ENCODE measurements around the gene RAB11FIP5. TPM values are rescaled to one million over a fixed set of nuclear protein-coding genes. Genes with fewer than 3 reads are reported as not detected.

Gene RAB11FIP5, protein sequence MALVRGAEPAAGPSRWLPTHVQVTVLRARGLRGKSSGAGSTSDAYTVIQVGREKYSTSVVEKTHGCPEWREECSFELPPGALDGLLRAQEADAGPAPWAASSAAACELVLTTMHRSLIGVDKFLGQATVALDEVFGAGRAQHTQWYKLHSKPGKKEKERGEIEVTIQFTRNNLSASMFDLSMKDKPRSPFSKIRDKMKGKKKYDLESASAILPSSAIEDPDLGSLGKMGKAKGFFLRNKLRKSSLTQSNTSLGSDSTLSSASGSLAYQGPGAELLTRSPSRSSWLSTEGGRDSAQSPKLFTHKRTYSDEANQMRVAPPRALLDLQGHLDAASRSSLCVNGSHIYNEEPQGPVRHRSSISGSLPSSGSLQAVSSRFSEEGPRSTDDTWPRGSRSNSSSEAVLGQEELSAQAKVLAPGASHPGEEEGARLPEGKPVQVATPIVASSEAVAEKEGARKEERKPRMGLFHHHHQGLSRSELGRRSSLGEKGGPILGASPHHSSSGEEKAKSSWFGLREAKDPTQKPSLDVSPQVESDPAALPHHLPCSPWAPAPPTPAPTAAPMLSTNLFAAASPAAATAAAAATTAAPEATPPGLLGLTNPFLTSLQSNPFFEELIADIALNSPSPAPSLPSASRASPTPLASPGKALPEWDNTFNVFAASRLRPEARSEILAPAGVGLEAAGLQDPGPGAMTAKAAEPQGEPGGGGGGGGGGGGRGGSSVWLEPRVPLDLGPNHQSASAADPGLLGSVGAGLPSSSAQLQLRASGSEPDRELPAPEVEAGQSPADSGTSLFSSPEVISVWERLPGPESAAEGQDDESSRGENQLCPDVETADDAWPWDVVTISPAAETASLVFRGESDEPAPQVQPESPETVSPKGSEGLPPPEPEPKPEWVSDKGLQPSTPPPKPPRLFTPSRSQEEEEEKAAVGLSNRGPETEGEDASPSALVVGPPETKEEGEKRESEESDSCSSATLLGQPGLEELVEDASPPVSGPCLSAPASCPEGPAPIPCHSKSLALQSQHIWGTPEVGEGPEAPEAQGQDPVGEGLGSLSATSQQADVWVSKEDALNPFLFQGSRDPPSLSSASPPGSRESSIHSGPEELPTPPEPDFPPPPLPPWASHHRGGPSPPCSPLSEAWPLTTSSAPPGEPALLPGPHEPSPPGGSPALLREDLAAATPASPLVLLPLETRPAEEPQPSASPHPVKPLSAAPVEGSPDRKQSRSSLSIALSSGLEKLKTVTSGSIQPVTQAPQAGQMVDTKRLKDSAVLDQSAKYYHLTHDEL (N-terminal part only)
- total RNA-seq = 10 to 100 TPM; 11.0 to 23.8 TPM
- polyA plus RNA-seq = 10 to 100 TPM; 10.0 to 12.7 TPM
- long read RNA-seq, donor 1, full-length matches to known transcripts = 2 of 2 reads
- long read RNA-seq, donor 1, partial matches to known transcripts = 0 of 2 reads
- long read RNA-seq, donor 1, other reads (novel, unspliced or antisense) = 0 of 2 reads
- long read RNA-seq, donor 2 = 0 reads
- long read RNA-seq, donor 3, full-length matches to known transcripts = 1 of 1 reads
- long read RNA-seq, donor 3, partial matches to known transcripts = 0 of 1 reads
- long read RNA-seq, donor 3, other reads (novel, unspliced or antisense) = 0 of 1 reads
- long read RNA-seq, donor 4 = 0 reads
- long read RNA-seq, donor 5, full-length matches to known transcripts = 1 of 1 reads
- long read RNA-seq, donor 5, partial matches to known transcripts = 0 of 1 reads
- long read RNA-seq, donor 5, other reads (novel, unspliced or antisense) = 0 of 1 reads

DNA sequence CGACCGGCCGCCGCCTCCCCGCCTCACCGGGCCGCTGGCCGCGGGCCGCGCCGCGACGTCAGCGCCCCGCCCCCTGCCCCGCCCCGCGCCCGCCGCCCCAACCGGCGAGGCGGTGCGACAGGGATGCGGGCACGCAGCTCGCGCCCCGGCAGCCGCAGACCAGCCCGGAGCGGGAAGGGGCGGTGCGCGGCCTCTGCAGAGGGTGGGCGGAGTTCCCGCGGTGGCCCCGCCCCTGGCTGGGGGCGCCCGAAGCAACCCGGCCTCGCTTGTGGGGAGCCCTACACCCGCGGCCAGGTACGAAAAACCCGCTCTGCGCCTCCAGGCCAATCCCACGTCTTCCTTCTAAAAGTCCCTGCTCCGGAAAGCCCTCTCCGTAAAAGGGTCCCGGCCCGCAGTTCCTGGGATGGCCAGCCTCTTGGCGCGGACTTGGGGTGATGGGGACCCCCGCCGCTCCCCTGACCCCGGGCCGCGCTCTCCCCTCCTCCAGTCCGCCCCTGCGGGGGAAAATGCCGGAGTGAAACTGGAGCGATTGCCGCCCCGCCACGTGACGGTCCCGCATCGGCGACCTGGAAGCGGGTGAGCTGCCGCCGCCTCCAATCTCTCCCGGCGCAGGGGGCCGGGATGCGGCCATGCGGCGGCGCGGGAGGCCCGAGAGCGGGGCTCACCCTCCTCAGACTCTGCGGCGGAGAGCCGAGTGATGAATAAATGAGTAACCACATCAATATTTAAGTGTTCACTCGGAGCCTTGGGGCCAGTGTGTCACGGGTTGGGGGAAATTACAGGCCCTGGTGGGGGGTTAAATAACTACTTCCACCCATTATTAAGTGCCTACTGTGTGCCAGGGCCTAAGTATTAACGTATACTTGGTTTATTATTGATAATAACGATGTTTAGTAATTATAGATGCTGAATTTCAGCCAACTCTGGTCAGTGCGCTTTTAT, at the start of gene RAB11FIP5:
Gene RAB11FIP5 (minus strand): TSS at position 36 of the 942 bp plus-strand sequence. CDS start 171 bp downstream, outside the sequence.
- Histone ChIP-seq H3K4me1 (ENCODE audit: control insufficient read depth in 5 of 5, insufficient read depth in 5 of 5, low read length in 5 of 5) (peaks cover 0 to 24% (median 0%) of the 10 kb centered on the region in 5 donors), H3K27ac (ENCODE audit: low read depth in 1 of 2, low read length in 1 of 2) (peak within 1 kb of the TSS; percentile 88 to 98), H3K9ac (ENCODE audit: insufficient read depth in 1 of 2, low read length in 2 of 2) (peak within 1 kb of the TSS; percentile 14 to 68), H3K36me3 (ENCODE audit: control insufficient read depth in 4 of 4, insufficient read depth in 4 of 4, low read length in 4 of 4) (no peaks in the 10 kb centered on the region), H3K9me3 (ENCODE audit: control insufficient read depth in 4 of 4, insufficient read depth in 3 of 4, low read length in 3 of 4) (no peaks in the 10 kb centered on the region), H3K4me3 (peak within 1 kb of the TSS; percentile 77), H3K27me3 (ENCODE audit: control insufficient read depth in 3 of 3, insufficient read depth in 3 of 3, low read length in 2 of 3) (no peaks in the 10 kb centered on the region)
- ATAC-seq (ENCODE audit: insufficient read depth, low FRiP score) (peak; percentile 90), DNase-seq (peak; percentile 66 to 80 (median 76))
- WGBS, 2 donors = 2% methylated on average over 75 to 93 of the region's 93 CpGs
- TF ChIP-seq, protein P1, sequence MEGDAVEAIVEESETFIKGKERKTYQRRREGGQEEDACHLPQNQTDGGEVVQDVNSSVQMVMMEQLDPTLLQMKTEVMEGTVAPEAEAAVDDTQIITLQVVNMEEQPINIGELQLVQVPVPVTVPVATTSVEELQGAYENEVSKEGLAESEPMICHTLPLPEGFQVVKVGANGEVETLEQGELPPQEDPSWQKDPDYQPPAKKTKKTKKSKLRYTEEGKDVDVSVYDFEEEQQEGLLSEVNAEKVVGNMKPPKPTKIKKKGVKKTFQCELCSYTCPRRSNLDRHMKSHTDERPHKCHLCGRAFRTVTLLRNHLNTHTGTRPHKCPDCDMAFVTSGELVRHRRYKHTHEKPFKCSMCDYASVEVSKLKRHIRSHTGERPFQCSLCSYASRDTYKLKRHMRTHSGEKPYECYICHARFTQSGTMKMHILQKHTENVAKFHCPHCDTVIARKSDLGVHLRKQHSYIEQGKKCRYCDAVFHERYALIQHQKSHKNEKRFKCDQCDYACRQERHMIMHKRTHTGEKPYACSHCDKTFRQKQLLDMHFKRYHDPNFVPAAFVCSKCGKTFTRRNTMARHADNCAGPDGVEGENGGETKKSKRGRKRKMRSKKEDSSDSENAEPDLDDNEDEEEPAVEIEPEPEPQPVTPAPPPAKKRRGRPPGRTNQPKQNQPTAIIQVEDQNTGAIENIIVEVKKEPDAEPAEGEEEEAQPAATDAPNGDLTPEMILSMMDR (IDR thresholded peaks at IDR 0.05; ENCODE audit: control extremely low read depth, extremely low read depth) = no peak

DNA sequence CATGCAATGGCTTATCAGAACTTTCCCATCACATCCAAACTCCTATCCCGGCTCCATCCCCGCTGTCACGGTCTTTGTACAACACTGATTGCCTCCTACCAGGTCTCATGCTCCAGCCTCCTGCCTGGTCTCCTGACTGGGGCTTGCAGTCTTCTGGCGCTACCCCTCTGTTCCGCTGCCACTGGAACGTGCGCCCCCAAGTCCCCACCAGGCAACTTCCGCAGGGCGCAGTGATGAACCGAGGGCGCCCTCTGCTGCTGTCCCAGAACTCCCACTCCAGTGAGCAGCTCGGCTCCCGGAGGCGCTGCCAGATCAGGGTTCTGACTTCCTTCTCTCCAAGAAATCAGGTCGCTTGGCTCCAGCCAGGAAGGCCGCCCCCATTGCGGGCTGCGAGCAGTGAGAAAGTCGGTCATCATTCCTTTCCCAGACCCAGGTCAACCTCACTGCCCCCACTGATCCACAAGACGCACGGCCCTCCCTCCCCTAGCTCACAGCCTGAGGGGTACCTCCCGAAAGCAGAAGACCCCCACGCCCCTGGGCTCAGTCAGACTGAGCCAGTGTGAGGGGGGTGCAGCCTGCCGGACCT, 43.9 kb upstream of the RAB11FIP5 start:
- 12 to 14% methylated on average over 24 of the region's 24 CpGs for WGBS, 2 donors
- no peak overlapping the region for H3K27ac ChIP-seq (ENCODE audit: low read depth in 1 of 2, low read length in 1 of 2)
- ATAC-seq (ENCODE audit: insufficient read depth, low FRiP score) (no peak), DNase-seq (peak; percentile 29 to 63 (median 58))
- no peaks in the 10 kb centered on the region for H3K4me1 ChIP-seq (ENCODE audit: control insufficient read depth in 5 of 5, insufficient read depth in 5 of 5, low read length in 5 of 5)
- H3K36me3 ChIP-seq (ENCODE audit: control insufficient read depth in 4 of 4, insufficient read depth in 4 of 4, low read length in 4 of 4) = no peaks in the 10 kb centered on the region
- H3K9ac ChIP-seq (ENCODE audit: insufficient read depth in 1 of 2, low read length in 2 of 2) = no peak overlapping the region
- TF ChIP-seq, protein P1 (IDR thresholded peaks at IDR 0.05; ENCODE audit: control extremely low read depth, extremely low read depth) = no peak
- no peak overlapping the region for H3K4me3 ChIP-seq
- H3K9me3 ChIP-seq (ENCODE audit: control insufficient read depth in 4 of 4, insufficient read depth in 3 of 4, low read length in 3 of 4) = peaks cover 0 to 3% (median under 1%) of the 10 kb centered on the region in 4 donors
- H3K27me3 ChIP-seq (ENCODE audit: control insufficient read depth in 3 of 3, insufficient read depth in 3 of 3, low read length in 2 of 3) = peaks cover 0 to 7% (median 4%) of the 10 kb centered on the region in 3 donors

Data from lung (tissue), 16 donors.